HCT116 (cell line): Measurements from ENCODE around the gene SMIM41.

ENCODE experiments used
- CTCF ChIP-seq, 3 experiments: fragments of 200-600 bp in 1 of 3; sonication (generic) in 1 of 3; IDR thresholded peaks in 2 of 3; conservative IDR thresholded peaks in 1 of 3; 2 replicates each; pipeline ENCODE4 v1.5.1; 2012 to 2017; ENCODE audit warnings: low read depth in 2 of 3, low read length in 2 of 3, antibody characterized with exemption in 1 of 3, borderline replicate concordance in 1 of 3, control low read depth in 1 of 3, mild to moderate bottlenecking in 1 of 3, mixed read lengths in 1 of 3, mixed run types in 1 of 3, moderate library complexity in 1 of 3; ENCODE audit not compliant: insufficient read depth in 1 of 3
- EZH2 ChIP-seq: fragments of 200-600 bp; sonication (generic); IDR thresholded peaks from 2 replicates; pipeline ENCODE4 v1.6.1; 2017; ENCODE audit warnings: antibody characterized with exemption, mixed run types
- ZFX ChIP-seq: fragments of 450-650 bp; IDR thresholded peaks from 2 replicates; pipeline ENCODE4 v1.6.1; 2017

- TF ChIP-seq CTCF (IDR thresholded peaks at IDR 0.05 in 2 of 3, conservative IDR thresholded peaks at IDR 0.05 in 1 of 3; ENCODE audit: borderline replicate concordance in 1 of 3, insufficient read depth in 1 of 3, low read depth in 2 of 3, low read length in 2 of 3) (no peak), ZFX (no peak), EZH2 (no peak)
Observed at GRCh38 chr12:52049286-52049685, 30.2 kb upstream of the SMIM41 start.
